Panc1 (cell line): ENCODE results near the gene NEAT1. TPM values are rescaled to one million over a fixed set of nuclear protein-coding genes. Genes with fewer than 3 reads are reported as not detected.

Experiments
- ATAC-seq: fragments of 200-7000 bp; cut with Tn5 transposase; 2 replicates; pipeline ENCODE4 v1.9.1; 2020; ENCODE audit warnings: mild to moderate bottlenecking, moderate library complexity
- BruUV-seq: library from RNA; stranded (reverse); fragments of 400-500 nt; replicated peaks from 2 replicates; lab custom pipeline; 2021; lab: Mats Ljungman, UMichigan
- CTCF ChIA-PET: fragments of 300-600 bp; sonication (Branson Sonifier 250); formaldehyde crosslinking; loops from one replicate; lab custom pipeline; 2022; ENCODE audit warnings: antibody characterized with exemption; lab: Charles Lee
- POLR2A ChIA-PET: fragments of 300-600 bp; sonication (Branson Sonifier 250); formaldehyde crosslinking; loops from one replicate; lab custom pipeline; 2022; ENCODE audit warnings: antibody characterized with exemption; lab: Charles Lee
- DNase-seq: peaks from one replicate; pipeline ENCODE4 v3.0.0-alpha.2; 2010; ENCODE audit warnings: low read depth, low spot score
- H3K27ac ChIP-seq: 2 replicates; pipeline ENCODE4 v1.5.1; 2011; ENCODE audit warnings: mild to moderate bottlenecking, low read length, inconsistent platforms
- H3K27me3 ChIP-seq: fragments of 200-500 bp; sonication (Bioruptor generic); 2 replicates; pipeline ENCODE4 v1.6.0; 2014; ENCODE audit warnings: low read length, inconsistent platforms; ENCODE audit not compliant: control insufficient read depth, insufficient read depth
- H3K36me3 ChIP-seq: fragments of 200-500 bp; sonication (Bioruptor generic); 2 replicates; pipeline ENCODE4 v1.5.1; 2014; ENCODE audit warnings: inconsistent platforms, mild to moderate bottlenecking, low read length, moderate library complexity; ENCODE audit not compliant: control insufficient read depth, insufficient read depth
- H3K4me1 ChIP-seq: 2 replicates; pipeline ENCODE4 v1.5.1; 2011; ENCODE audit warnings: inconsistent platforms, mild to moderate bottlenecking, low read length, moderate library complexity; ENCODE audit not compliant: control insufficient read depth, insufficient read depth
- H3K4me3 ChIP-seq, 2 experiments: 2 replicates each; pipeline ENCODE4 v1.5.1; 2011 to 2012; ENCODE audit warnings: low read depth in 2 of 2, low read length in 2 of 2, mild to moderate bottlenecking in 2 of 2, inconsistent platforms in 1 of 2, moderate library complexity in 1 of 2
- H3K9me3 ChIP-seq: fragments of 200-500 bp; sonication (Bioruptor generic); 2 replicates; pipeline ENCODE4 v1.5.1; 2014; ENCODE audit warnings: low read depth, mild to moderate bottlenecking, inconsistent platforms, low read length, moderate library complexity; ENCODE audit not compliant: control insufficient read depth, insufficient read depth
- CTCF ChIP-seq: fragments of 450-650 bp; IDR thresholded peaks from 2 replicates; pipeline ENCODE4 v1.5.1; 2017; ENCODE audit warnings: mild to moderate bottlenecking
- POLR2AphosphoS5 ChIP-seq: IDR thresholded peaks from 2 replicates; pipeline ENCODE4 v1.6.1; 2012; ENCODE audit warnings: mild to moderate bottlenecking, low read depth, low read length, moderate library complexity
- REST ChIP-seq, 2 experiments: IDR thresholded peaks; 2 replicates each; pipeline ENCODE4 v1.6.1; 2011 to 2012; ENCODE audit warnings: low read depth in 2 of 2, control low read depth in 1 of 2, low read length in 1 of 2, mild to moderate bottlenecking in 1 of 2, moderate library complexity in 1 of 2; ENCODE audit not compliant: insufficient read depth in 1 of 2
- SIN3A ChIP-seq: IDR thresholded peaks from 2 replicates; pipeline ENCODE4 v1.6.1; 2012; ENCODE audit warnings: low read depth, mild to moderate bottlenecking, low read length, moderate library complexity, borderline replicate concordance; ENCODE audit not compliant: insufficient read depth
- TCF7L2 ChIP-seq: IDR thresholded peaks from 2 replicates; pipeline ENCODE4 v1.6.1; 2011; ENCODE audit warnings: mild to moderate bottlenecking, low read depth, low read length, inconsistent platforms
- in situ Hi-C: cut with HindIII; loops from 2 replicates; pipeline ENCODE4 v1.10.0; 2016; ENCODE audit warnings: low sequenced_read_pairs, low pct_unique_long_range_greater_than_20kb
- intact Hi-C: fragments of 100-400 bp; cut with micrococcal nuclease; formaldehyde crosslinking; loops from one replicate; pipeline ENCODE4 v1.10.0; 2022; ENCODE audit not compliant: unreplicated experiment
- total RNA-seq: library from RNA; stranded (reverse); gene quantifications from one replicate; pipeline ENCODE4 v1.2.1, GENCODE V29; 2021; ENCODE audit not compliant: unreplicated experiment

The NEAT1 gene
- total RNA-seq, 1 experiment from 2014 or later = 731 TPM

DNA sequence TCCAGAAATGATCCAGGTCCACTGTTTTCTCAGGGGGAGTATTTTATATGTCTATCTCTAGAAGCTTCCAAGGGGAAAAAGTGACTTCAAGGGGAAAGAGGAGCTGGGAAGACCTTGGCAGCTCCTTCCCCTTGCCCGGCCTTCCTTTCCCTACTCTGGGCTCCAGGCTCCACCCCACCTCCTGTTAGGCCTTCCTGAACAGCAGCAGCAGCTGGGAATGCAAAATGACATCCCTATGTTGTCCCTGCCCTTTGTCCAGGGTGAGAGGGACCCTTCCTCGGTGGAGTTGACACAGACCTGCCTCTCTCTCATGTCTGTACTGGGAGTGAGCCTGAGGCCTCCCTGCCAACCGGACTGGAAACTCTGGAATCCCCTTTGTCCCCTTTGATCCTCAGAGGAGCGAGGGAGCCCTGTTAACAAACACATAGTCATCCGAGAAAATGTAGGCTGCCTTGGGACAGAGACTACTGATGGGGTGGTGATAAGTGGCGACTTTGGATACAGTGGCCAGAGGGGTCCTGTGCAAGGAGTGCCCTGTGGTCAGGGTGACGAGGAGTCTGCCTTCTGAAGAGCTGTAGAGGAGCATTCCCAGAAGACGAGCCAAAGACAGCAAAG is 67.2 kb downstream of the NEAT1 start:
- BruUV-seq = no TSS peak
- no peaks in the 10 kb centered on the region for H3K36me3 ChIP-seq
- ChIA-PET CTCF (interaction anchor here (1.0 to 1.9 kb wide), 3 partner anchors 11 to 18 kb away, joined by 5 to 8 read pairs (median 5); no protein-coding TSS in a partner anchor), POLR2A (interaction anchor here (2.2 to 8.5 kb wide), 4 partner anchors 8 to 17 kb away, joined by 17 to 250 read pairs (median 110); partner anchors contain the start of gene MALAT1)
- no peaks in the 10 kb centered on the region for H3K9me3 ChIP-seq
- H3K4me3 ChIP-seq = no peak overlapping the region
- peaks cover 96% of the 10 kb centered on the region for H3K4me1 ChIP-seq
- no peak for DNase-seq
- peak overlapping the region; percentile 100 for H3K27ac ChIP-seq
- ATAC-seq = no peak
- in situ Hi-C loops = no loop called here
- no peaks in the 10 kb centered on the region for H3K27me3 ChIP-seq
- intact Hi-C loops = no loop called here
- no peak for TF ChIP-seq SIN3A
- peak; percentile 50; the same call in 1 of the 2 replicates for TF ChIP-seq TCF7L2

DNA sequence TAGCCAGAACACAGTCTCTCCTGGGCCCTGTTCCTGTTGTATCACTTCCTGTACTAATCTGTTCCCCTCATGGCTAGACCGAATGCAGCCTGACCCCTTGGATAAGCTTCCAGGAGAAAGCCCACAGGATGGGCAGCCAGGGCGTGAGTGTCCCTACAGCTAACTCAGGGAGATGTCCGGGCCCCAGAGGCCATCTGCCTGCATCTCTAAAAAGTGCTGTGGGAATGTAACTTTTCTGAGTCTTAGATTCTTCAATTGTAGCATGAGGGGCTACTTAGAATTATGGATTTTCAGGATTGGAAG is 68.5 kb downstream of the NEAT1 start:
- no peak for DNase-seq
- no peak for ATAC-seq
- in situ Hi-C loops = no loop called here
- Histone ChIP-seq H3K9me3 (no peaks in the 10 kb centered on the region), H3K4me3 (no peak overlapping the region), H3K27ac (peak overlapping the region; percentile 100), H3K27me3 (no peaks in the 10 kb centered on the region), H3K4me1 (peaks cover 89% of the 10 kb centered on the region), H3K36me3 (no peaks in the 10 kb centered on the region)
- BruUV-seq = no TSS peak
- no peak for TF ChIP-seq SIN3A
- TF ChIP-seq REST (IDR thresholded peaks at IDR 0.05; ENCODE audit: insufficient read depth in 1 of 2, low read depth in 2 of 2, low read length in 1 of 2) = no peak
- TF ChIP-seq POLR2AphosphoS5 = no peak
- TF ChIP-seq TCF7L2 = no peak
- TF ChIP-seq CTCF = no peak
- CTCF ChIA-PET = interaction anchor here (1.2 kb wide), 1 partner anchor 12 kb away, joined by 9 read pairs; no protein-coding TSS in a partner anchor
- intact Hi-C loops = no loop called here
- POLR2A ChIA-PET = interaction anchor here (1.0 to 8.5 kb wide), 7 partner anchors 7 to 70 kb away, joined by 4 to 250 read pairs (median 19); partner anchors contain the start of gene MALAT1
